ENCODE measurements around the gene GOLGA6C.
"Not testable (repeated sequence)": the region's sequence is repeated elsewhere in the genome, so short reads cannot be mapped to it uniquely, and the experiment has no call there.

GOLGA6C gene

DNA sequence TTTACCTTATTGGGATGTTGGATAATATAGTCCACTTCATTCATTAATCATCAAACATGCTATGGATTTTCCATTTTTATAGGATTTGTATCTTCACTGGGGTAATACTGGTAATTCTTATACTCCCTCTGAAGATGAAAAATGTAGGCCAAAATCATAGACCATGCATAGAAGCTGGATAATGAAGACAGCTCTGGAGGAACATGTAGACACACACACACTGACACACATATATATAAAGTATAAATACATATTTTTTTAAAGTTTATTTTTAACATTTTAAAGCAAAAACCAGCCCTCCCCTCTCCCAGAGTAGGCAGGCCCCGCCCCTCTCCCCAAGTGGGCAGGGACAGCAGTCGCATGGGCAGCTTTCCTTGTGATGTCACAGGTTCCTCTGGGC lies at the start of gene GOLGA6C:
Gene GOLGA6C, plus strand, starts transcription at position 301 of the 400 bp plus-strand sequence. CDS start 265 bp downstream, outside the sequence.
- not testable (repeated sequence) for DNase-seq

- no peak for DNase-seq
These were observed 49.4 kb upstream of the GOLGA6C start for GRCh38 chr15:75208501-75209288.

DNA sequence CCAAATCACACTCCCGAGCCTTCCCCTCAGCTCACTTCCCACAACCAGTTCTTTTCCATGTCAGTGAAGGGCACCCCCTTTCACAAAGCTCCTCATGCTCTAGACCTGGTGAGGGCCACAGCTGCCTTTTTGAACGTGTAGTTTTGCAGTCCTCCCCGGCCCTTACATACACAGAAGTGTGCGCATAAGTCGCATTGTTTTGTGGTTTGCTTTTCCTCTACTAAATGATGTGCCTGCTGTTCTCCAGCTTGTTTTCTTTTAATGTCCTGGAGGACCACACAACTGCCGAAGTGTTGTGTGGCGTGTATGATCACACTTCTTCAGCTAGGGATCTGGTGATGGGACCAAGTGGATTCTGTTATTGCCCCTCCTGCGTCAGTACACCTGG lies 48.9 kb upstream of the GOLGA6C start:
- DNase-seq = no peak

DNA sequence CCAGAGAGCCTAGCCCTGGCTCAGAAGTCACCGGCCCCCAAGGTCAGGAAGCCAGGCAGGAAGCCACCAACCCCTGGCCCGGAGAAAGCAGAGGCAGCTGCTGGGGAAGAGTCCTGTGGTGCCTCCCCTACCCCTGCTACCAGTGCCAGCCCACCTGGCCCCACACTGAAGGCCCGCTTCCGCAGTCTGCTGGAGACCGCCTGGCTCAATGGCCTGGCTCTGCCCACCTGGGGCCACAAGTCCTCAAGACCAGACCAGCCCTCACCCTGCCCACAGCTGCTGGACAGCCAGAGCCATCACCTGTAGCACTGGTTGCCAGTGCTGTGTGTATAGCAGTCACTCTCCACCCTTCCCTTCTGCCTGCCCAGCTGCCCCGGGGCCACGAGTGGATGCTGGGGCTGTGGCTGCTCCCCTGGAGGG lies 47.3 kb upstream of the GOLGA6C start:
- DNase-seq = no peak

- DNase-seq = no peak
These were observed 46.5 kb upstream of the GOLGA6C start for GRCh38 chr15:75211436-75212199.

- no peak for DNase-seq
These were observed 45.8 kb upstream of the GOLGA6C start for GRCh38 chr15:75212200-75212858.

DNA sequence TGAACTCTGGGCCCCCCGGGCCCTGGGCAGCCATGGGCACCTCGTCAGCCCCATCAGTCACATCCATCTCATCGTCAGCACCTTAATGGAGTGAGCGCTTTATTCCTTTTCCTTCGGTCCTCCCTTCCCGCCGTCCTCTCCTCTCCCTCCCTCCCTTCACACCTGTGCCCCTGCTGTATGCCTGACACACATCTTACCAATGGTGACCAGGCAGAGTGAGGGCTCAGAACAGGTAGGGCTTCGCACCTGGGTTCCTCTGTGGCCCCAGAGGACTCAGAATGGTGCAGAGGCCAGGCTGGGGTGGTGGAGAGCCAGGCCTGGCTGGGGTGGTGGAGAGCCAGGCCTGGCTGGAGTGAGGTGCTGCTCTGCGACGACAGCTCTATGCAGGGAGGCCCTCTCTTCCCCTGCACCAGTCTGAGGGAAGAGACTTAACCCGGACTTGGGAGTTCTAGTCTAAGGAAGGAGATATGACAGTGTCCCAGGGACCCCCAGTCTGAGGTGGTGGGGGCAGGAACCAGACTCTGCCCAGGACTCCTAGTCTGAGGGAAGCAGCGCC lies 44.8 kb upstream of the GOLGA6C start:
- DNase-seq = no peak

DNA sequence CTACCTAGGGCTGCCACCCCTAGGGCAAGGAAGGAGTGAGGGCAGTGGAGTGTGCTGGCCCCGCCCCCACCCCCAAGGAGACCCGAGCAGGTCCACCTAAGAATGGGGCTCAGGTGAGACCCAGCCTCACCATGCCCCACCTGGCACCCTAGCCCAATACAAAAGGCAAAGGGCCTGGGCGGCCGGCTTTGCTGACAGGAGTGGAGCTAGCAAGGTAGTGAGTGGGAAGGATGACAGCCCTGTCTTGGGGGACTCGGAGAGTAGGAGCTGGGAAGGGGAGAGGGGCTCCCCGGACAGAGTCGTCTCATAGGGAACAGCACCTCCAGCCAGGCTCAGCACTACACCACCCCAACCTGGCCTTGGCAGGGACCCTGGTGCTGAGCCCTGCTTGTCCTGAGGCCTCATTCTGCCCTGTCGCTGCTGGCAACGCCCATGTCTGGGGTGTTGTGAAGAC lies 44.3 kb upstream of the GOLGA6C start:
- DNase-seq = no peak

GRCh38 chr15:75214293-75215096 lies 43.6 kb upstream of the GOLGA6C start:
- DNase-seq = no peak

- DNase-seq = no peak
These were observed 42.8 kb upstream of the GOLGA6C start for GRCh38 chr15:75215107-75216004.

- no peak for DNase-seq
These were observed 41.1 kb upstream of the GOLGA6C start for GRCh38 chr15:75217012-75217411.

- DNase-seq = not testable (repeated sequence)
These were observed 40.6 kb upstream of the GOLGA6C start for GRCh38 chr15:75217574-75217973.

GRCh38 chr15:75219507-75219929 lies 38.6 kb upstream of the GOLGA6C start:
- DNase-seq = not testable (repeated sequence)

- no peak for DNase-seq
These were observed 34.4 kb upstream of the GOLGA6C start for GRCh38 chr15:75223688-75224087.

DNA sequence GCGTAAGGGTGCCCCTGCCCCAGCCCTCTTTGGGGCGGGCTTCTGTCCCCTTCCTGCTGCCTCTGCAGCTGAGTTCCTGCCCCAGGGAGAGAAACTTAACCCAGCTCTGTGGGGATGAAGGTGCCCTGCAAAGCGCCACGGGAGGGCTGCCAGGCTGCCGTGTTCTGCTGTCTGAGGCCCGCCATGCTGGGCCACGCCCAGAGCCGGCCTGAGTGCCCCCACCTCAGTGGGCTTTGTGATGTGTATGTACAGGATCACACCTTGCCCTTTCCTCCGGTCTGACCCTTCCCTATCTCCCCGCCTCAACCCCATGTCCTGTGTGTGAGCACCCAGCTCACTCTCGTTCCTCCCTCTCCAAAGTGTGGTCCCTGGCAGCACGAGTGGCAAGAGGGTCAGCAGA lies 33.9 kb upstream of the GOLGA6C start:
- no peak for DNase-seq

DNA sequence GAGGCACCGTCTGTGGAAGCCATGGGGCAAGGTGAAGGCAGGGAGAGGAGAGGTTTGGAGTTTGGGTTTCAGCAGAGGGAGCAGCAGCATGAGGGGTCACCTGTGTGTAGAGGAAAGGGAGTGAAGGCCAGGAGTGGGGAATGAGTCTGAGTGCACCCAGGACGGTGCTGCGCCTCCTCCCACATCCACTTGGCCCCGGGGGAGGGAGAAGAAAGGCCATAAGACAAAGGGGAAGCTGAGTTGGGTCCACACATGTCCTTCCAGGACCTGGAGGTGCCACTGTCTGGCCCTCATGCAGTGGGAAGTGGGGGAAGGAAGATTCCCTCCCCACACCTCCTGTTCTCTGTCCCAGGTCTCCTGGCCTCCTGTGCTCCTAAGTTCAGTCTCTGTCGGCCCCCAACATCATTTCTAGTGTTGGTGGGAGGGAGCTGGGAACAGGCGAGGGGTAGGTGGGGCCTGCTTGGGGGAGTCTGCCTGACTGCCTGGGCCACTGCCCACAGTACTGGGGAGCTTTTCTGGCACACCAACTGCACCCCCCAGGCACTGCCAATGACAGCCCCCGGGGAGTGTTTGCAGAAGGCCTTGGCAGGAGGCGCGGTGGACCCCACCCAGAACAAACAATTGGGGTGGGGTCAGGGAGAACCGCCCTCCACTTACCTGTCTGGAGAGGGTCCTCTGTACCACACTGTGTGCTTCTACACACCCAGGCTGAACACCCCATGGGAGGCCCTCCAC lies 32.9 kb upstream of the GOLGA6C start:
- DNase-seq = not testable (repeated sequence)

GRCh38 chr15:75225951-75226732 lies 32.0 kb upstream of the GOLGA6C start:
- DNase-seq = no peak

DNA sequence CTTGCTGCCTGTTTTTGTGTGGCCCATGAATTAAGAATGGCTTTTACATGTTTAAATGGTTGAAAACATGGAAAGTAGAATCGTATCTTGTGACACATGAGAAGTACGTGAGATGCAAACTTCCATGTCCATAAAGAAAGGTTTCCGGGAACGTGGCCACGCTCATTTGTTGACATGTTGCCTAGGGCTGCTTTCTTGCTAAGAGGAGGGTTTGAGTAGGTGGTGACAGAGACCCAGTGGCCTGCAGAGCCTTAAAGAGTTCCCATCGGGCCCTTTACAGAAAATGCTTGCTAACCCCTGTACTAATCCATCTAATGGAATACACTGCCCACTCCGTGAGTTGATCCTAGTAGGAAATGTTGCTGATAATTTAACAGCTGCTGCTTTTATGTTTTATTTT lies 31.0 kb upstream of the GOLGA6C start:
- not testable (repeated sequence) for DNase-seq

DNA sequence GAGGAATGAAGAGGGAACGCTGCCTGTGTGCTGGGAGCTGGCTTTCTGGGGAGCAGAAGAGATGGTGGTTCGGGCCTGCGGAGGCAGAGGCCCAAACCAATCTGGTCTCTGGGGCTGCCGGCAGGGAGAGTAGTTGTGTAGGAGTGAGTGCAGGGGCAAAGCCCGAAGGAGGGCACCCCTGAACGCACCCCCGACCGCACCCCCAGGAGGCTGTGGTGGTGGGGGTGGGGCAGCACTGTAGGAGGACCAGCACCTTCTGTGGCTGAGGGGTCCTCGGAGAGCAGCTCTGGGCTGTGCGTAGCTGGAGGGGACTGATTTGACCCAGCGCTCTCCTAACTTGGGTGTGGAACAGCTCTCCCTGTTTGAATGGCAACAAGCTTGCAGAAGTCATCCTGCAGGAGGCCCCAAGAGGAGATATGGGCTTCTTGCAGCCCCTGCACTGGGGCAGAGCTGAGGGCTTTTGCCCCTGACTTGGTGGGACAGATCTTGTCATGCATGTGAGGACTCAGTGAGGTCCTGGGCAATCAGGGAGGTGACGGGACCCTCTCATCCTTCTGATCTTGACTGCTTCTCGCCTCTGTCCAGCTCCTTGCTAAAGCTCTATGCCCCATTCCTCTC lies 30.4 kb upstream of the GOLGA6C start:
- no peak for DNase-seq
